Central memory CD8-positive, alpha-beta T cell (primary cell): Measurements from ENCODE around the gene AP1S1.
"Not testable (repeated sequence)": the region's sequence is repeated elsewhere in the genome, so short reads cannot be mapped to it uniquely, and the experiment has no call there.

ENCODE experiments used
- ATAC-seq: fragments of 150-1000 bp; cut with Tn5 transposase; replicated peaks from 2 replicates; pipeline ENCODE4 v1.10.0; 2022; ENCODE audit warnings: mild to moderate bottlenecking, moderate FRiP score, moderate number of reproducible peaks; ENCODE audit not compliant: poor library complexity, severe bottlenecking; ENCODE audit errors: extremely low read depth
- DNase-seq, 2 donors: peaks; one replicate each; pipeline ENCODE4 v3.0.0; 2021; ENCODE audit warnings: low spot score in 2 of 2
- H3K27ac Mint-ChIP-seq: one replicate; pipeline ENCODE4 v1.8.0; 2022; ENCODE audit warnings: low read depth, mild to moderate bottlenecking, moderate library complexity, mixed read lengths
- H3K27me3 Mint-ChIP-seq: one replicate; pipeline ENCODE4 v1.8.0; 2022; ENCODE audit warnings: mixed read lengths
- H3K36me3 Mint-ChIP-seq: one replicate; pipeline ENCODE4 v1.8.0; 2022; ENCODE audit warnings: mild to moderate bottlenecking, moderate library complexity, mixed read lengths; ENCODE audit not compliant: insufficient read depth
- H3K4me1 Mint-ChIP-seq: one replicate; pipeline ENCODE4 v1.8.0; 2022; ENCODE audit warnings: mixed read lengths
- H3K4me3 Mint-ChIP-seq: one replicate; pipeline ENCODE4 v1.8.0; 2022; ENCODE audit warnings: mild to moderate bottlenecking, moderate library complexity, mixed read lengths
- H3K9me3 Mint-ChIP-seq: one replicate; pipeline ENCODE4 v1.8.0; 2022; ENCODE audit warnings: mixed read lengths

Gene AP1S1

DNA sequence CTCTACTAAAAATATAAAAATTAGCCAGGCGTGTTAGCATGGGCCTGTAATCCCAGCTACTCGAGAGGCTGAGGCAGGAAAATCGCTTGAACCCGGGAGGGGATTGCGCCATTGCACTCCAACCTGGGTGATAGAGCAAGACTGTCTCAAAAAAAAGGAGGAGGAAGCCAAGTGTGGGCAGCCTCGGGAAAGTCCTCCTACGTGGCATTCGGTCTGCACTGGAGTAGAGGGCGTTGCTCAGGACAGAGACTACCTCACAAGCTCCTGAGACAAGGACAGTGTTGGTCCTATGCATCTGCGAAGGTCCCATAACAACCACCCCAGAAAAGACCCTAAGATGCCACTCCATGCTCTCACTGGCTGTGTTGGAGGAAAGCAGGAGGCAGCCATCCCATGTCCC, 37.4 kb upstream of the AP1S1 start:
- no peak overlapping the region for H3K27ac Mint-ChIP-seq
- ATAC-seq = no peak
- H3K9me3 Mint-ChIP-seq = no peaks in the 10 kb centered on the region
- H3K4me3 Mint-ChIP-seq = no peak overlapping the region
- no peaks in the 10 kb centered on the region for H3K36me3 Mint-ChIP-seq
- DNase-seq = no peak
- H3K4me1 Mint-ChIP-seq = peaks cover 2% of the 10 kb centered on the region
- peaks cover 46% of the 10 kb centered on the region for H3K27me3 Mint-ChIP-seq

DNA sequence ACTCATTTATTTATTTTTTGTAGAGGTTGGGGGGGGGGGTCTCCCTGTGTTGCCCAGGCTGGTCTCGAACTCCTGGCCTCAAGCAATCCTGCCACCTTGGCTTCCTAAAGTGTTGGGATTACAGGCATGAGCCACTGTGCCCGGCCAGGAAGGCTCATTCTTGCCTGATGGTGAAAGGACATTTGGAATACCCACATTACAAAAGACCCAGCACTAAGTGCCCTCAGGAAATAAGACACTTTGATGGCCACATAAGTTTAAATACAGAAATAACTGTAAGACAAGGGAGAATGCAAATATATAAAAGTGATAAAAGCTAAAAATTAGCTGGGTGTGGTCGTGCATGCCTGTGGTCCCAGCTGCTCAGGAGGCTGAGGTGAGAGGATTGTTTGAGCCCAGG, 35.4 kb upstream of the AP1S1 start:
- Mint-ChIP-seq H3K4me3 (no peak overlapping the region), H3K27me3 (peaks cover 66% of the 10 kb centered on the region), H3K4me1 (peaks cover 7% of the 10 kb centered on the region), H3K9me3 (no peaks in the 10 kb centered on the region), H3K36me3 (no peaks in the 10 kb centered on the region), H3K27ac (no peak overlapping the region)
- ATAC-seq (no peak), DNase-seq (no peak)

- DNase-seq (no peak), ATAC-seq (no peak)
- Mint-ChIP-seq H3K4me1 (peaks cover 14% of the 10 kb centered on the region), H3K27me3 (peaks cover 67% of the 10 kb centered on the region), H3K36me3 (no peaks in the 10 kb centered on the region), H3K9me3 (no peaks in the 10 kb centered on the region), H3K27ac (no peak overlapping the region), H3K4me3 (no peak overlapping the region)
These were observed 34.4 kb upstream of the AP1S1 start for GRCh38 chr7:101119876-101120275.

DNA sequence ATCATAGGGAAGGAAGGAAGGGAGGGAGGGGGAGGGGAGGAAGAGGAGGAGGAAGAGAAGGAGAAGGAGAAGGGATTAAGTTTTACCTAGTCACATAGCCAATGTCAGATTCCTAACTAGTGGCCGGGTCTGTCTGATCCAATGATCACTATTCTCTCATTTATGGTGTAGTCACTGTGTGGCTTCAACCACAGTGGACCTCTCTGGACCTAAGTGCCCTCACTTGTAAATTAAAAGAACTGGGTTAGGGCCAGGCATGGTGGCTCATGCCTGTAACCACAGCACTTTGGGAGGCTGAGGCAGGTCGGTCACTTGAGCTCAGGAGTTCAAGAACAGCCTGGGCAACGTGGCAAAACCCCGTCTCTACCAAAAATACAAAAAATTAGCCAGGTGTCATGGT, 34.0 kb upstream of the AP1S1 start:
- Mint-ChIP-seq H3K27ac (no peak overlapping the region), H3K4me1 (peaks cover 18% of the 10 kb centered on the region), H3K4me3 (no peak overlapping the region), H3K36me3 (no peaks in the 10 kb centered on the region), H3K27me3 (peaks cover 72% of the 10 kb centered on the region), H3K9me3 (no peaks in the 10 kb centered on the region)
- ATAC-seq = no peak
- no peak for DNase-seq

GRCh38 chr7:101121631-101121990, 32.7 kb upstream of the AP1S1 start:
- peaks cover 85% of the 10 kb centered on the region for H3K27me3 Mint-ChIP-seq
- H3K27ac Mint-ChIP-seq = peak overlapping the region; percentile 23
- DNase-seq, H3K36me3 Mint-ChIP-seq, ATAC-seq, H3K9me3 Mint-ChIP-seq: not testable (repeated sequence)
- peak overlapping the region; percentile 10 for H3K4me3 Mint-ChIP-seq
- H3K4me1 Mint-ChIP-seq = peaks cover 31% of the 10 kb centered on the region

- Mint-ChIP-seq H3K27me3 (peaks cover 91% of the 10 kb centered on the region), H3K9me3 (no peaks in the 10 kb centered on the region), H3K4me1 (peaks cover 38% of the 10 kb centered on the region), H3K4me3 (peak overlapping the region; percentile 10), H3K27ac (peak overlapping the region; percentile 23), H3K36me3 (no peaks in the 10 kb centered on the region)
- DNase-seq (no peak), ATAC-seq (no peak)
These were observed 32.0 kb upstream of the AP1S1 start for GRCh38 chr7:101121991-101122932.

DNA sequence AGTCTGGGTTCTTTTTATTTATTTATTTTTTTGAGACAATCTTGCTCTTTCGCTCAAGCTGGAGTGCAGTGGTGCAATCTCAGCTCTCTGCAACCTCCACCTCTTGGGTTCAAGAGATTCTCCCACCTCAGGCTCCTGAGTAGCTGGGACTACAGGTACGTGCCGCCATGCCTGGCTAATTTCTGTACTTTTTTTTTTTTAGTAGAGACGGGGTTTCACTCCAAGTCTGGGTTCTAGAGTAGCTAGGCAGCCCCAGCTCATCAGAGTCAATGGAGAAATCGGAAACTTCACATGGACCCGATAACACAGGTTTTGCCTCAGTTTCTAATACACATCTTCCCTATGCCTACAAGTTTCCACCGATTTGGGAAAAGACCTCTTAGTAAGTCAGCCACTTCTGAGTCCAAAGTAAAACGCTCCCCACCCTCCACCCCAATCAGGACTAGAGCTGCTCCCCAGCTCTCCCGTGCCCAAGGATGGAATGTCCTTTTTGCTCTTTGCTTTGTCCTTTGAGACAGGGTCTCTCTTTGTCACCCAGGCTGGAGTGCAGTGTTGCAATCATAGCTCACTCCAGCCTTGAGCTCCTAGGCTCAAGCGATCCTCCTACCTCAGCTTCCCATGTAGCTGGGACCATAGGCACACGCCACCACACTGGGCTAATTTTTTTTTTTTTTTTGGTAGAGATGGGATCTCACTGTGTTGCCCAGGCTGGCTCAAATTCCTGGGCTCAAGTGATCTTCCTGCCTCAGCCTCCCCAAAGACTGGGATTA, 31.2 kb upstream of the AP1S1 start:
- Mint-ChIP-seq H3K9me3 (no peaks in the 10 kb centered on the region), H3K4me1 (peaks cover 43% of the 10 kb centered on the region), H3K36me3 (no peaks in the 10 kb centered on the region), H3K4me3 (no peak overlapping the region), H3K27me3 (peaks cover 96% of the 10 kb centered on the region), H3K27ac (no peak overlapping the region)
- DNase-seq (no peak), ATAC-seq (no peak)

DNA sequence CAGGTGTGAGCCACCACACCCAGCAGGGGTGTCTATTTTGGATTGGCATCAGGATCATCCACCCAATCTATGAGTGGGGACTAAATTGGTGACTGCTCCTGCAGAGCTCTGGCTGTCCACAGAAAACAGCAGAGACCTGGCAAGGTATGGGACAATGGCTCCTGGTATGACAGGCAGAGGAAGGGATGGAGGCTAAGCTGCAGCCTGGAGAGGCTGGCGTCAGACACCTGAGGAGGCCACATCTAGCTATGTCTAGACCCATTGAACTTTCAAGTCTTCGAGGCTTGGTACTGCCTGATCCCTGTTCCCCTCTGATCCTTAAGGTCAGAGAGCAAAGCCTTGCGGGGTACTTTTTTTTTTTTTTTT, 30.6 kb upstream of the AP1S1 start:
- peaks cover 96% of the 10 kb centered on the region for H3K27me3 Mint-ChIP-seq
- H3K36me3 Mint-ChIP-seq = no peaks in the 10 kb centered on the region
- H3K4me3 Mint-ChIP-seq = no peak overlapping the region
- peaks cover 47% of the 10 kb centered on the region for H3K4me1 Mint-ChIP-seq
- ATAC-seq = no peak
- no peak overlapping the region for H3K27ac Mint-ChIP-seq
- no peak for DNase-seq
- no peaks in the 10 kb centered on the region for H3K9me3 Mint-ChIP-seq

- no peaks in the 10 kb centered on the region for H3K36me3 Mint-ChIP-seq
- no peak for ATAC-seq
- DNase-seq = no peak
- peaks cover 47% of the 10 kb centered on the region for H3K4me1 Mint-ChIP-seq
- peaks cover 94% of the 10 kb centered on the region for H3K27me3 Mint-ChIP-seq
- H3K27ac Mint-ChIP-seq = peak overlapping the region; percentile 19
- no peaks in the 10 kb centered on the region for H3K9me3 Mint-ChIP-seq
- no peak overlapping the region for H3K4me3 Mint-ChIP-seq
These were observed 29.8 kb upstream of the AP1S1 start for GRCh38 chr7:101124376-101125056.

DNA sequence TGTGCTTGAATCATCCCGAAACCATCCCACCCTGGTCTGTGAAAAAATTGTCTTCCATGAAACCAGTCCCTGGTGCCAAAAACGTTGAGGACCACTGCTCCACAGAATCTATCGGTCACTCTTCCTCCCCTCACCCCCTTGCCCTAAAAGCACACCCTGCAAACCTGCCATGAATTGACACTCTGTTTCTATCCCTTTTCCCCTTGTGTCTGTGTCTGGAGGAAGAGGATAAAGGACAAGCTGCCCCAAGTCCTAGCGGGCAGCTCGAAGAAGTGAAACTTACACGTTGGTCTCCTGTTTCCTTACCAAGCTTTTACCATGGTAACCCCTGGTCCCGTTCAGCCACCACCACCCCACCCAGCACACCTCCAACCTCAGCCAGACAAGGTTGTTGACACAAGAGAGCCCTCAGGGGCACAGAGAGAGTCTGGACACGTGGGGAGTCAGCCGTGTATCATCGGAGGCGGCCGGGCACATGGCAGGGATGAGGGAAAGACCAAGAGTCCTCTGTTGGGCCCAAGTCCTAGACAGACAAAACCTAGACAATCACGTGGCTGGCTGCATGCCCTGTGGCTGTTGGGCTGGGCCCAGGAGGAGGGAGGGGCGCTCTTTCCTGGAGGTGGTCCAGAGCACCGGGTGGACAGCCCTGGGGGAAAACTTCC, 28.2 kb upstream of the AP1S1 start:
- Mint-ChIP-seq H3K4me1 (peaks cover 47% of the 10 kb centered on the region), H3K36me3 (no peaks in the 10 kb centered on the region), H3K4me3 (peak overlapping the region; percentile 65), H3K27ac (peak overlapping the region; percentile 16), H3K27me3 (peaks cover 93% of the 10 kb centered on the region), H3K9me3 (no peaks in the 10 kb centered on the region)
- DNase-seq (no peak), ATAC-seq (peak; percentile 65)

- Mint-ChIP-seq H3K4me3 (peak within 1 kb of the TSS; percentile 65), H3K4me1 (peaks cover 46% of the 10 kb centered on the region), H3K27me3 (peaks cover 92% of the 10 kb centered on the region), H3K9me3 (no peaks in the 10 kb centered on the region), H3K36me3 (no peaks in the 10 kb centered on the region), H3K27ac (peak within 1 kb of the TSS; percentile 16)
- DNase-seq (peak in 1 of 2 donors; percentile 26), ATAC-seq (peak; percentile 62)
These were observed 27.4 kb upstream of the AP1S1 start, which contains the start of gene SERPINE1 for GRCh38 chr7:101126651-101127459. SERPINE1 (plus strand) TSS chr7:101127104; CDS start chr7:101128394, 1,290 bp downstream.
